ENCODE measurements around the gene RPL37A. TPM values are rescaled to one million over a fixed set of nuclear protein-coding genes. Genes with fewer than 3 reads are reported as not detected.

The RPL37A gene
- total and polyA plus RNA-seq, 2 of the 4 experiments (the other 2 are of a cell fraction): 341 to 1,572 TPM

GRCh38 chr2:216453955-216454614, 44.6 kb upstream of the RPL37A start:
- CTCF ChIA-PET: no interaction called here
- peaks cover 2% of the 10 kb centered on the region; the same call in 1 of the 2 replicates for H3K9me3 ChIP-seq (ENCODE audit: control insufficient read depth, insufficient read depth, low read length)
- H3K18ac ChIP-seq (ENCODE audit: low read depth, low read length): no peak overlapping the region
- H2BK120ac ChIP-seq (ENCODE audit: low read depth, low read length): no peak overlapping the region
- H4K5ac ChIP-seq (ENCODE audit: low read depth, low read length): no peak overlapping the region
- no peak overlapping the region for H4K8ac ChIP-seq (ENCODE audit: low read depth in 2 of 2, low read length in 2 of 2)
- peaks cover 32% of the 10 kb centered on the region for H3K36me3 ChIP-seq (ENCODE audit: control insufficient read depth, insufficient read depth, low read length)
- no peak overlapping the region for H2AFZ ChIP-seq (replicated peaks; ENCODE audit: low read length, poor library complexity)
- H3K56ac ChIP-seq (ENCODE audit: extremely low read depth, insufficient read depth, low read length): no peak overlapping the region
- H3K79me1 ChIP-seq (ENCODE audit: low read depth in 1 of 2, low read length in 2 of 2): no peaks in the 10 kb centered on the region
- TF ChIP-seq USF2 (IDR thresholded peaks at IDR 0.05; ENCODE audit: low read depth, low read length) (no peak), CEBPB (IDR thresholded peaks at IDR 0.05; ENCODE audit: low read depth, low read length) (peak; percentile 74)
- WGBS, 2 experiments (ENCODE audit: extremely low coverage in 2 of 2, insufficient read length in 1 of 2): 100% methylated on average over 1 of the region's 4 CpGs; no CpG with 5 or more reads in 1 of the 2 experiments
- dilution Hi-C loops (cut with HindIII; ENCODE audit: low sequenced_read_pairs, unreplicated experiment) (no loop called here), intact Hi-C loops (cut with micrococcal nuclease) (no loop called here), in situ Hi-C loops (cut with MboI; ENCODE audit: low sequenced_read_pairs) (no loop called here)
- no peak overlapping the region for H3K4me2 ChIP-seq (ENCODE audit: low read depth, low read length)
- H2AK9ac ChIP-seq (replicated peaks; ENCODE audit: low read depth, low read length, poor library complexity): no peak overlapping the region
- ATAC-seq (ENCODE audit: low read depth) (no peak), DNase-seq (no peak)
- H2BK15ac ChIP-seq (ENCODE audit: low read depth, low read length): no peak overlapping the region
- H3K4me3 ChIP-seq (ENCODE audit: insufficient read depth, low read depth, low read length): no peak overlapping the region
- H3K27ac ChIP-seq (ENCODE audit: insufficient read depth, low read length): no peak overlapping the region
- no peak overlapping the region for H3K4ac ChIP-seq (ENCODE audit: low read depth, low read length)
- no peak overlapping the region for H2BK5ac ChIP-seq (ENCODE audit: low read depth, low read length, poor library complexity, severe bottlenecking)
- H4K20me1 ChIP-seq (ENCODE audit: insufficient read depth, low read length): no peaks in the 10 kb centered on the region
- H3K4me1 ChIP-seq (ENCODE audit: control insufficient read depth, insufficient read depth, low read length): no peaks in the 10 kb centered on the region
- no peak overlapping the region for H3K14ac ChIP-seq (replicated peaks; ENCODE audit: low read depth, low read length)
- no peak overlapping the region for H2AK5ac ChIP-seq (ENCODE audit: low read depth, low read length)
- peaks cover 2% of the 10 kb centered on the region; the same call in 1 of the 2 replicates for H3K9me1 ChIP-seq (ENCODE audit: insufficient read depth, low read length)
- POLR2A ChIA-PET (ENCODE audit: unreplicated experiment): no interaction called here
- no peak overlapping the region for H2BK20ac ChIP-seq (ENCODE audit: low read depth, low read length)
- H3K27me3 ChIP-seq (ENCODE audit: control insufficient read depth, insufficient read depth, low read length): no peaks in the 10 kb centered on the region
- no TSS peak for BruUV-seq (replicated peaks)
- H3K23ac ChIP-seq (ENCODE audit: low read depth, low read length): no peak overlapping the region
- no peak overlapping the region for H3K9ac ChIP-seq (ENCODE audit: low read depth, low read length)
- H4K91ac ChIP-seq (ENCODE audit: insufficient read depth, low read depth, low read length): no peak overlapping the region

All from IMR-90 (cell line).